K562 (cell line): ENCODE data around the gene IFT81. TPM values are rescaled to one million over a fixed set of nuclear protein-coding genes. Genes with fewer than 3 reads are reported as not detected.

ENCODE experiments used
- ATAC-seq: fragments of 200-7000 bp; cut with Tn5 transposase; 3 replicates; pipeline ENCODE4 v1.9.1; 2020; ENCODE audit warnings: moderate library complexity
- BruUV-seq: library from RNA; stranded (reverse); fragments of 400-500 nt; replicated peaks from 2 replicates; lab custom pipeline; 2021; lab: Mats Ljungman, UMichigan
- CTCF ChIA-PET: fragments of 300-600 bp; formaldehyde crosslinking; extraction: SDS; loops from one replicate; lab custom pipeline; 2021; ENCODE audit warnings: low intra/inter-chr PET ratio; lab: Yijun Ruan, JAX
- POLR2A ChIA-PET: fragments of 300-600, 350-650 bp; sonication (Branson Sonifier 250); formaldehyde crosslinking; extraction: SDS; loops from one replicate; lab custom pipeline; 2021; ENCODE audit warnings: antibody characterized with exemption, inconsistent platforms; lab: Yijun Ruan, JAX
- DNase-seq, 4 experiments: peaks; one replicate each; pipeline versions ENCODE4 v3.0.0 to v3.0.0-alpha.2; 2011 to 2018; ENCODE audit warnings: low spot score in 3 of 4, mixed read lengths in 3 of 4; ENCODE audit errors: extremely low read depth in 1 of 4
- FAIRE-seq: peaks from 2 replicates; lab custom pipeline; 2011; peaks lifted over from hg19 to GRCh38; lab: Jason Lieb, UNC
- H2AFZ ChIP-seq: 2 replicates; pipeline ENCODE4 v1.6.0; 2011; ENCODE audit warnings: low read depth, low read length, control low read depth, inconsistent platforms
- H3K27ac ChIP-seq: fragments of 200-600 bp; 3 replicates; pipeline ENCODE4 v1.8.0; 2011; ENCODE audit warnings: low read depth, mild to moderate bottlenecking, control low read depth, inconsistent platforms, low read length, moderate library complexity, mixed read lengths; ENCODE audit errors: extremely low read depth
- H3K27me3 ChIP-seq, 2 experiments: fragments of 300-600 bp in 1 of 2; 2 replicates in 1 of 2; 3 replicates in 1 of 2; pipeline versions ENCODE4 v1.6.0 to v1.8.0; 2011; ENCODE audit warnings: inconsistent platforms in 2 of 2, low read length in 2 of 2, mild to moderate bottlenecking in 1 of 2, mixed read lengths in 1 of 2, moderate library complexity in 1 of 2; ENCODE audit not compliant: control insufficient read depth in 2 of 2, insufficient read depth in 2 of 2
- H3K36me3 ChIP-seq: fragments of 300-600 bp; 3 replicates; pipeline ENCODE4 v1.8.0; 2011; ENCODE audit warnings: mild to moderate bottlenecking, low read length, inconsistent platforms; ENCODE audit not compliant: control insufficient read depth, insufficient read depth
- H3K4me1 ChIP-seq, 2 experiments: fragments of 200-600 bp in 1 of 2; replicated peaks in 1 of 2; 2 replicates in 1 of 2; 3 replicates in 1 of 2; pipeline versions ENCODE4 v1.5.1 to v1.8.0; 2011; ENCODE audit warnings: inconsistent platforms in 2 of 2, low read length in 2 of 2, mild to moderate bottlenecking in 1 of 2, mixed read lengths in 1 of 2, moderate library complexity in 1 of 2; ENCODE audit not compliant: control insufficient read depth in 2 of 2, insufficient read depth in 2 of 2
- H3K4me2 ChIP-seq: 2 replicates; pipeline ENCODE4 v1.6.1; 2011; ENCODE audit warnings: low read length, control low read depth, inconsistent platforms, mixed read lengths; ENCODE audit not compliant: insufficient read depth
- H3K4me3 ChIP-seq: fragments of 200-600 bp; sonication (generic), shearing (Covaris generic); 2 replicates; pipeline ENCODE4 v1.5.1; 2016; ENCODE audit warnings: control low read depth, inconsistent platforms
- H3K79me2 ChIP-seq: fragments of 200-600 bp; 3 replicates; pipeline ENCODE4 v1.8.0; 2011; ENCODE audit warnings: low read length, inconsistent platforms; ENCODE audit not compliant: control insufficient read depth, insufficient read depth
- H3K9ac ChIP-seq, 2 experiments: 2 replicates each; pipeline versions ENCODE4 v1.6.0 to v1.6.1; 2011; ENCODE audit warnings: low read depth in 2 of 2, low read length in 2 of 2, control low read depth in 1 of 2, inconsistent platforms in 1 of 2, mild to moderate bottlenecking in 1 of 2, mixed read lengths in 1 of 2; ENCODE audit not compliant: insufficient read depth in 1 of 2
- H3K9me1 ChIP-seq: one replicate; pipeline ENCODE4 v1.6.0; 2011; ENCODE audit warnings: inconsistent platforms, mild to moderate bottlenecking, low read length, moderate library complexity; ENCODE audit not compliant: control insufficient read depth, insufficient read depth
- H3K9me3 ChIP-seq: replicated peaks from 2 replicates; pipeline ENCODE4 v1.5.1; 2011; ENCODE audit warnings: low read depth, low read length, inconsistent platforms; ENCODE audit not compliant: control insufficient read depth, insufficient read depth
- H4K20me1 ChIP-seq: replicated peaks from 2 replicates; pipeline ENCODE4 v1.6.1; 2011; ENCODE audit warnings: low read length, inconsistent platforms, mixed read lengths; ENCODE audit not compliant: control insufficient read depth, insufficient read depth
- HLTF ChIP-seq: fragments of 450-650 bp; IDR thresholded peaks from 2 replicates; pipeline ENCODE4 v1.6.1; 2016
- KLF13 ChIP-seq: fragments of 450-650 bp; IDR thresholded peaks from 2 replicates; pipeline ENCODE4 v1.6.1; 2016; ENCODE audit warnings: missing genetic modification characterization, low read depth, mild to moderate bottlenecking, missing compliant biosample characterization, moderate library complexity, borderline replicate concordance
- MYC ChIP-seq, 2 experiments: fragments of 250-450 bp in 1 of 2; sonication (Bioruptor Pico) in 1 of 2; IDR thresholded peaks; 2 replicates each; pipeline versions ENCODE4 v1.5.1 to v1.6.1; 2012 to 2021; ENCODE audit warnings: low read depth in 2 of 2, borderline replicate concordance in 1 of 2, improper control_type of control experiment in 1 of 2, low read length in 1 of 2, mild to moderate bottlenecking in 1 of 2, moderate library complexity in 1 of 2
- RBFOX2 ChIP-seq: fragments of 200-400 bp; formaldehyde crosslinking; IDR thresholded peaks from 2 replicates; pipeline ENCODE4 v1.6.1; 2017; ENCODE audit warnings: low read depth, mild to moderate bottlenecking, low read length, moderate library complexity
- SRSF3 ChIP-seq: fragments of 200-400 bp; formaldehyde crosslinking; IDR thresholded peaks from 2 replicates; pipeline ENCODE4 v1.6.1; 2016; ENCODE audit warnings: mild to moderate bottlenecking, low read length, moderate library complexity; ENCODE audit not compliant: insufficient read depth
- TCF7L2 ChIP-seq: fragments of 150-350 bp; IDR thresholded peaks from 2 replicates; pipeline ENCODE4 v1.6.1; 2016; ENCODE audit warnings: low read depth, mild to moderate bottlenecking, low read length, moderate library complexity
- ZNF717 ChIP-seq: fragments of 250-450 bp; sonication (Bioruptor Pico); IDR thresholded peaks from 2 replicates; pipeline ENCODE4 v1.5.0; 2021
- WGBS: fragments of 100-300 bp; shearing (Covaris generic); methylation state at CpG from one replicate; pipeline ENCODE4 v1.1.6; 2016; ENCODE audit warnings: low coverage, mixed read lengths; ENCODE audit not compliant: insufficient coverage; ENCODE audit errors: missing lambda C conversion rate; 5-methylcytosine and 5-hydroxymethylcytosine counted together
- in situ Hi-C: fragments of 300-500 bp; cut with MboI; formaldehyde crosslinking; loops from 4 replicates; pipeline ENCODE4 v1.15.0; 2018; ENCODE audit warnings: inconsistent platforms, mixed read lengths
- intact Hi-C: fragments of 100-400 bp; cut with micrococcal nuclease; formaldehyde crosslinking; loops from 2 replicates; pipeline ENCODE4 v1.14.2; 2022
- polyA plus RNA-seq, 8 experiments: library from polyadenylated mRNA; depleted of rRNA in 4 of 8; stranded (reverse) in 5 of 8; unstranded in 3 of 8; fragments of >200 nt; fragmentation: Nextera tagmentation in 2 of 8; fragmentation: Illumina TruSeq in 1 of 8; extraction: Ambion mirVana in 2 of 8; extraction: Trizol in 1 of 8; gene quantifications; 2 replicates each; pipeline versions ENCODE4 v1.2.1 to v1.2.3, GENCODE V29; 2011 to 2014; ENCODE audit warnings: inconsistent platforms in 1 of 8, missing spikeins in 1 of 8
- total RNA-seq, 7 experiments: library from RNA; depleted of rRNA in 6 of 7; stranded (reverse); fragments of >200 nt in 6 of 7; fragmentation: Illumina TruSeq in 2 of 7; extraction: Trizol in 2 of 7; gene quantifications; 2 replicates each; pipeline versions ENCODE4 v1.2.1 to v1.2.3, GENCODE V29; 2011 to 2021; ENCODE audit warnings: low replicate concordance in 1 of 7
- TF ChIP-seq, protein P1 (sequence below), 2 experiments: IDR thresholded peaks; 2 replicates each; pipeline ENCODE4 v1.6.1; 2012; ENCODE audit warnings: improper control_type of control experiment in 2 of 2, low read depth in 2 of 2, low read length in 2 of 2, borderline replicate concordance in 1 of 2
- TF ChIP-seq, protein P2 (sequence below): fragments of 450-650 bp; IDR thresholded peaks from 2 replicates; pipeline ENCODE4 v1.6.1; 2017; ENCODE audit warnings: mild to moderate bottlenecking, moderate library complexity
- TF ChIP-seq, protein P3 (sequence below): sonication (generic); formaldehyde crosslinking; IDR thresholded peaks from 2 replicates; pipeline ENCODE4 v1.8.0; 2023; ENCODE audit warnings: missing genetic modification reagents, mild to moderate bottlenecking, borderline replicate concordance

The IFT81 gene
- total and polyA plus RNA-seq, 9 of the 15 experiments (the other 6 are each of a cell fraction or from before 2014, with no cell fraction given), result 2.8 to 11.9 (median 7.9) TPM

DNA sequence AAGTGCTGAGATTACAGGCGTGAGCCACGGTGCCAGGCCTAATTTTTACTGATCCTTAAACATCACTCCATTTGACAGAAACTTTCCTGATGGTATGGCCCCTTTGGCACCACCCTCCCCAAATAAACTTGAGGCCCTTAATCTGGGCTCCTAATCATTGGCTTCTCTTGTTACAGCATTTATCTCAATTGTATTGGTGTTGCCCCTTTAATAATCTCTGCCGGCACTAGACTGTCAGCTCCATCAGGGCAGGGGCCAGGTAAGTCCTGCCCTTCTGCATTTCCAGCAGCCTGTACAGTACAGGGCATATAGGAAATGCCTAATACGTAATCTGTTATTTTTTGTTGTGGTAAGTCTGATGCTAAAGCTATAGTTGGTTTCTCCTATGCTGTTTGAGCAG is 1.2 kb upstream of the IFT81 start:
- FAIRE-seq (no peak), ATAC-seq (no peak), DNase-seq (no peak)
- no peak overlapping the region for H3K27ac ChIP-seq
- no peak for TF ChIP-seq TCF7L2
- no peak for TF ChIP-seq RBFOX2
- TF ChIP-seq, protein P1, sequence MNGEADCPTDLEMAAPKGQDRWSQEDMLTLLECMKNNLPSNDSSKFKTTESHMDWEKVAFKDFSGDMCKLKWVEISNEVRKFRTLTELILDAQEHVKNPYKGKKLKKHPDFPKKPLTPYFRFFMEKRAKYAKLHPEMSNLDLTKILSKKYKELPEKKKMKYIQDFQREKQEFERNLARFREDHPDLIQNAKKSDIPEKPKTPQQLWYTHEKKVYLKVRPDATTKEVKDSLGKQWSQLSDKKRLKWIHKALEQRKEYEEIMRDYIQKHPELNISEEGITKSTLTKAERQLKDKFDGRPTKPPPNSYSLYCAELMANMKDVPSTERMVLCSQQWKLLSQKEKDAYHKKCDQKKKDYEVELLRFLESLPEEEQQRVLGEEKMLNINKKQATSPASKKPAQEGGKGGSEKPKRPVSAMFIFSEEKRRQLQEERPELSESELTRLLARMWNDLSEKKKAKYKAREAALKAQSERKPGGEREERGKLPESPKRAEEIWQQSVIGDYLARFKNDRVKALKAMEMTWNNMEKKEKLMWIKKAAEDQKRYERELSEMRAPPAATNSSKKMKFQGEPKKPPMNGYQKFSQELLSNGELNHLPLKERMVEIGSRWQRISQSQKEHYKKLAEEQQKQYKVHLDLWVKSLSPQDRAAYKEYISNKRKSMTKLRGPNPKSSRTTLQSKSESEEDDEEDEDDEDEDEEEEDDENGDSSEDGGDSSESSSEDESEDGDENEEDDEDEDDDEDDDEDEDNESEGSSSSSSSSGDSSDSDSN (IDR thresholded peaks at IDR 0.05; ENCODE audit: borderline replicate concordance in 1 of 2, low read depth in 2 of 2, low read length in 2 of 2), result no peak
- no peak for TF ChIP-seq HLTF
- TF ChIP-seq ZNF717, result no peak
- TF ChIP-seq, protein P2, sequence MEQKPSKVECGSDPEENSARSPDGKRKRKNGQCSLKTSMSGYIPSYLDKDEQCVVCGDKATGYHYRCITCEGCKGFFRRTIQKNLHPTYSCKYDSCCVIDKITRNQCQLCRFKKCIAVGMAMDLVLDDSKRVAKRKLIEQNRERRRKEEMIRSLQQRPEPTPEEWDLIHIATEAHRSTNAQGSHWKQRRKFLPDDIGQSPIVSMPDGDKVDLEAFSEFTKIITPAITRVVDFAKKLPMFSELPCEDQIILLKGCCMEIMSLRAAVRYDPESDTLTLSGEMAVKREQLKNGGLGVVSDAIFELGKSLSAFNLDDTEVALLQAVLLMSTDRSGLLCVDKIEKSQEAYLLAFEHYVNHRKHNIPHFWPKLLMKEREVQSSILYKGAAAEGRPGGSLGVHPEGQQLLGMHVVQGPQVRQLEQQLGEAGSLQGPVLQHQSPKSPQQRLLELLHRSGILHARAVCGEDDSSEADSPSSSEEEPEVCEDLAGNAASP, result no peak
- no peak for TF ChIP-seq SRSF3
- TF ChIP-seq KLF13 (tag), result no peak
- TF ChIP-seq MYC (IDR thresholded peaks at IDR 0.05; ENCODE audit: low read depth, low read length), result no peak
- no peak for TF ChIP-seq MYC (CRISPR knock-in tag; IDR thresholded peaks at IDR 0.05; ENCODE audit: borderline replicate concordance, low read depth)
- TF ChIP-seq, protein P3, sequence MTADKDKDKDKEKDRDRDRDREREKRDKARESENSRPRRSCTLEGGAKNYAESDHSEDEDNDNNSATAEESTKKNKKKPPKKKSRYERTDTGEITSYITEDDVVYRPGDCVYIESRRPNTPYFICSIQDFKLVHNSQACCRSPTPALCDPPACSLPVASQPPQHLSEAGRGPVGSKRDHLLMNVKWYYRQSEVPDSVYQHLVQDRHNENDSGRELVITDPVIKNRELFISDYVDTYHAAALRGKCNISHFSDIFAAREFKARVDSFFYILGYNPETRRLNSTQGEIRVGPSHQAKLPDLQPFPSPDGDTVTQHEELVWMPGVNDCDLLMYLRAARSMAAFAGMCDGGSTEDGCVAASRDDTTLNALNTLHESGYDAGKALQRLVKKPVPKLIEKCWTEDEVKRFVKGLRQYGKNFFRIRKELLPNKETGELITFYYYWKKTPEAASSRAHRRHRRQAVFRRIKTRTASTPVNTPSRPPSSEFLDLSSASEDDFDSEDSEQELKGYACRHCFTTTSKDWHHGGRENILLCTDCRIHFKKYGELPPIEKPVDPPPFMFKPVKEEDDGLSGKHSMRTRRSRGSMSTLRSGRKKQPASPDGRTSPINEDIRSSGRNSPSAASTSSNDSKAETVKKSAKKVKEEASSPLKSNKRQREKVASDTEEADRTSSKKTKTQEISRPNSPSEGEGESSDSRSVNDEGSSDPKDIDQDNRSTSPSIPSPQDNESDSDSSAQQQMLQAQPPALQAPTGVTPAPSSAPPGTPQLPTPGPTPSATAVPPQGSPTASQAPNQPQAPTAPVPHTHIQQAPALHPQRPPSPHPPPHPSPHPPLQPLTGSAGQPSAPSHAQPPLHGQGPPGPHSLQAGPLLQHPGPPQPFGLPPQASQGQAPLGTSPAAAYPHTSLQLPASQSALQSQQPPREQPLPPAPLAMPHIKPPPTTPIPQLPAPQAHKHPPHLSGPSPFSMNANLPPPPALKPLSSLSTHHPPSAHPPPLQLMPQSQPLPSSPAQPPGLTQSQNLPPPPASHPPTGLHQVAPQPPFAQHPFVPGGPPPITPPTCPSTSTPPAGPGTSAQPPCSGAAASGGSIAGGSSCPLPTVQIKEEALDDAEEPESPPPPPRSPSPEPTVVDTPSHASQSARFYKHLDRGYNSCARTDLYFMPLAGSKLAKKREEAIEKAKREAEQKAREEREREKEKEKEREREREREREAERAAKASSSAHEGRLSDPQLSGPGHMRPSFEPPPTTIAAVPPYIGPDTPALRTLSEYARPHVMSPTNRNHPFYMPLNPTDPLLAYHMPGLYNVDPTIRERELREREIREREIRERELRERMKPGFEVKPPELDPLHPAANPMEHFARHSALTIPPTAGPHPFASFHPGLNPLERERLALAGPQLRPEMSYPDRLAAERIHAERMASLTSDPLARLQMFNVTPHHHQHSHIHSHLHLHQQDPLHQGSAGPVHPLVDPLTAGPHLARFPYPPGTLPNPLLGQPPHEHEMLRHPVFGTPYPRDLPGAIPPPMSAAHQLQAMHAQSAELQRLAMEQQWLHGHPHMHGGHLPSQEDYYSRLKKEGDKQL (CRISPR knock-in tag), result no peak
- ChIA-PET CTCF (no interaction called here), POLR2A (interaction anchor here (1.2 kb wide), 1 partner anchor 12 kb away, joined by 4 read pairs; no protein-coding TSS in a partner anchor)
- H3K4me2 ChIP-seq, result no peak overlapping the region
- no TSS peak for BruUV-seq
- no peak overlapping the region for H3K4me3 ChIP-seq
- in situ Hi-C loops (no loop called here), intact Hi-C loops (no loop called here)
- H3K27me3 ChIP-seq, result no peaks in the 10 kb centered on the region
- WGBS, result 71% methylated on average over 4 of the region's 4 CpGs
- no peaks in the 10 kb centered on the region for H3K9me3 ChIP-seq
- no peaks in the 10 kb centered on the region for H3K9me1 ChIP-seq
- peaks cover 6 to 12% of the 10 kb centered on the region in 2 experiments for H3K4me1 ChIP-seq
- H3K9ac ChIP-seq, result no peak overlapping the region
- H3K79me2 ChIP-seq, result peaks cover 3% of the 10 kb centered on the region; the same call in 2 of the 3 replicates
- no peaks in the 10 kb centered on the region for H4K20me1 ChIP-seq
- no peaks in the 10 kb centered on the region for H3K36me3 ChIP-seq
- no peak overlapping the region for H2AFZ ChIP-seq
